Muscle of arm (tissue), 12 donors: ENCODE measurements around the gene TTC13. TPM values are rescaled to one million over a fixed set of nuclear protein-coding genes. Genes with fewer than 3 reads are reported as not detected.
A peak's percentile ranks its signal among the peaks of the same experiment; 100 is the strongest.

Experiments used
- DNase-seq: peaks from one replicate; pipeline ENCODE4 v3.0.0-alpha.2; 2013
- polyA plus RNA-seq, 12 donors: library from polyadenylated mRNA; unstranded; fragments of 120-200 nt; gene quantifications; one replicate each; pipeline ENCODE4 v1.2.1, GENCODE V29; 2013; ENCODE audit not compliant: insufficient read length in 12 of 12

The TTC13 gene
- polyA plus RNA-seq, 12 donors: 15.9 to 35.5 (median 22.4) TPM; not detected in 1

DNA sequence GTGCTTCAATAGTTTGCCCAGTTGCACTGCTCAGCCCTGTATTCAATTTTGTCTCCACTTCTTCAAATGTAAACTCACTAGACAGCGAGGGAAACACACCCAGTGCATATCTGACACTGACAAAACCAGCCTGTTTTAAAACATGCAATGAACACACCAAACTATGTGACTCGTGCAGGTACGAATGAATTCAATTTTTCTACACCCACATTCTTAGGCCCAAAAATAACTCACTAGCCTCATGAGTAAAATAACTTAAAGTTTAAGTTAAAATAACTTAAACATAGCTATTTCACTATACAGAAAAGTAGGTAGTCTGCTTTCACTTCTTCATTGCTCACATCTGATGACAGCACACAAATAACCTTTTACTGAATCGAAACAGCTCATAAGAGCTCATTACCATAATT lies 21.1 kb downstream of the TTC13 start:
- DNase-seq: no peak

DNA sequence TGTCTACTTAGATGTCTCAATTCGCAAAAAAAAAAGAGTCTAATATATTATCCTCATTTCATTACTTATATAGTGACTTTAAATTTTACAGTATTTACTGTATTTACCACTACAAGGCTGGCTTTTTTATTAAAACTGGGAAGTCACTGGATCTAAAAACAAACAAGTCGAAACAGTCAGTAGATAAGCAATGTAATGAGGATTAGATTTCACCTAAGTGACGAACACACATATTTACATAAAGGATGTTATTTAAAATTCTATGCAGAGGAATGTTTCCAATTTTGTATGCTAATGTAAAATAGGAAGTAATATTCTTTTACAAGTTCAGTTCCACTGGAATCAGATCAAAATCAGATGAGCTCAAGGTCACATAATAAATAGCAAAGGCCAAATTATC lies 28.3 kb downstream of the TTC13 start:
- no peak for DNase-seq

- DNase-seq: no peak
Measured at GRCh38 chr1:230948903-230949302, 29.8 kb downstream of the TTC13 start.

GRCh38 chr1:230948301-230948700 lies 30.4 kb downstream of the TTC13 start:
- DNase-seq: no peak

- DNase-seq: no peak
Measured at GRCh38 chr1:230943048-230943593, 35.5 kb downstream of the TTC13 start.

DNA sequence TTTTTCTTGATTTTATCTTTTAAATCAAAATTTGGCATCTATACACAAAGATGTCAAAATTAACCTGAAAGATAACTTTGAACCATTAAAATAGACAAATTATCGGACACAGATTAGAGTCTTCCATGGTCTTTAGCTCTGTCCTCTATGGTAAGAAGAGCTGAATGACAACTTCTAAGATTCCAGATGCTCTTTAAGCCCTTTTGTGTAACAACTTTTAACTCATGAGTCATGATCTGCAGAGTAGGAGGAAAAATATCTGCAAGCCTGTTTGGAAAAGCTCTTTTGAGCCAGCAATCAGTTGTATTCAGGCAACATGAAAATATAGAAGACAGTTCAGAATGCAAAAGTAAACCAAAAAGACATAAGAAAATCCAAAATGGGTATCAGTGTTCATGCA lies 37.8 kb downstream of the TTC13 start:
- no peak for DNase-seq

- no peak for DNase-seq
Measured at GRCh38 chr1:230939806-230940489, 38.7 kb downstream of the TTC13 start.

DNA sequence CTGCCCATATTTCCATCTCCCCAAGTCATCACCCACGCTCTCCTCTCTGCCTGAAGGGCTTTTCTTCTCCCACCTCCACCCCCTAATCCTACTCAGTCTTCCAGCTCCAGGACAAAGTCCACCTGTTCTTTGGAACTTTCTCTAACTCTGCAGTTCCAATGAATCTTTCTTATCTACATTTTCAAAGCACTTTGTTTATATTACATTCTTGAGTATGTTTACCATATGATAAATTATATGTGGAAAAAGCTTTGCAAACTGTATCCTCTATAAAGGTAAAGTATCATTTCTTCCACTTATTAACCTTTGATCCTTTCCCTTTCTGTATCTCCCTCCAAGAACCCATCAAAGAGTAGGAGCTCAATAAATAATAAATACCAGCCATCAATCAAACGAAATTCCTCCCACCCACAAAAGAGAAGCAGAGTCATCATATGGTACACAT lies 39.7 kb downstream of the TTC13 start:
- DNase-seq: no peak

- DNase-seq: no peak
Measured at GRCh38 chr1:230937371-230937770, 41.3 kb downstream of the TTC13 start.

DNA sequence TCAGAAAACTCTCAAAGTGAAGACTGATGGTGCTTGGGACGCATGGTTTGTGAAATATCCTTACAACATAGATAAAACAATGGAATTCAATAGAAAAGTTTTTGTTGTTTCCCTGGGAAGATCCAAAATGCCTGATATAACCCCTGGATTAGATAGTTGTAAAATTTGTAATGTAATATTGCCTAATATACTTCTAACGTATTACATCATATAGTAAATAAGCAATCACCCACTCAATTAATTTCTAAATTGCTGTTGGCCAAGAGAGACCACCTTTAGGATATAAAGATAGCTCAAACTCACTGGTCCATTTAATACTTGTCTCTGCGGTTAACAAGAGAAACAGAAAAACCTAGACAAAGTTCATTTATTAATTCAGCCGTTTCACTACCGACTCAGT lies 42.2 kb downstream of the TTC13 start:
- no peak for DNase-seq

DNA sequence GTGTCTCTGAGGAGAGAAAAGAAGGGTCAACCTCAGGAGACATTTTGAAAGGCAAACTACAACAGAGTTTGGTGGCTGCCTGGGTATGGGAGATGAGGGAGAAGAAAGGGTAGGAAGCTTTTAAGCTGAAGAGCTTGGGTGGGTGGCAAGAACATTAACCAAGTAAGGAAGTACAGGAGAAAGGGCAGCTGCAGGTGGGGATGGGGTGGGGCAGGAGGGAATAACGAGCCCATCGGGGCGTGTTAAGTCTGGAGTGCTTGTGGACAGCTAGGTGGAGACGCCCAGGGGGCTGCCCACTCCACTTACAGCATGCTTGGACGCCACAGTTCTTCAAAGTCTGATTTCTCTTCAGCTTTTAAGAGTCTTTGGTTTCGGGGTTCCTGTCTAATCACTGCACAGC lies 42.8 kb downstream of the TTC13 start:
- DNase-seq: no peak

GRCh38 chr1:230930986-230931385 lies 47.7 kb downstream of the TTC13 start:
- DNase-seq: no peak

DNA sequence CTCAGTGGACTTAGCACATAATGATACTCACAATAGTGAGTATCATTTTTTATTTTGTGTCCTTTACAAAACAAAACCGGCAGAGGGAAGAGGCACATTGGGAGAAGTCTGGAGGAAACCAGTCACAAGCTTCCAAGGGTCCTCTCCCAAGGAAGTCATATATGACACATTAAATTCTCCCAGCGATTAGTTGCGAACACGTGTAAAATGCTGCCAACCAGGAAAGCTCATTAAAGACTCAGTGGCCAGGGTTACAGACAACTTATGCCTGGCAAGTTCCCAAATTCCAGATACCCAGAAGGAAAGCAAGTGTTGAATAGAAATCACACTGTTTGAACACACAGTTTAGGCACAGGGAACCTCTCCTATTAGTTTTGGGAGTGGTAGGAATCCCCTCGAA lies 52.5 kb downstream of the TTC13 start:
- no peak for DNase-seq

- DNase-seq: no peak
Measured at GRCh38 chr1:230925608-230926007, 53.1 kb downstream of the TTC13 start.

DNA sequence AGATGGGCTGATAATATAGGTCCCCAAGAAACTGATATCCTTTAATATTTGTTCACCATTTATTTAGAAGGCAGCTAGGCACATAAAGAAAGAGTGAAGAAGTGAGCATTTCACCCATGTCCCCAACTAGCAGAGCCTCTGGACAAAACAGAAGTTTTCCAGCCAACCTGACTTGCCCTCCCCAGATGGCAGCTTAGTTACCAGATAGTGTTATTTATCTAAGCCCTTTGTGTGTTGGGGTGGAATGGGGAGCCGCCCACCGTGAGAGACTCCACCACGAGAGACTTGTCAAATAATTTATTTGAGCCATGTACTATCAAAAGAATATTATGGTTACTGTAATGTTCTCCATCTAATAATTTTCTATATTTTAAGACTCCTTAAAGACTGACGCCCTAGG lies 55.5 kb downstream of the TTC13 start:
- DNase-seq: no peak

GRCh38 chr1:230922620-230923019 lies 56.0 kb downstream of the TTC13 start:
- DNase-seq: no peak

GRCh38 chr1:230919207-230919606 lies 59.5 kb downstream of the TTC13 start:
- DNase-seq: no peak

- peak; percentile 52 for DNase-seq
Measured at GRCh38 chr1:230917284-230918135, 61.2 kb downstream of the TTC13 start.

DNA sequence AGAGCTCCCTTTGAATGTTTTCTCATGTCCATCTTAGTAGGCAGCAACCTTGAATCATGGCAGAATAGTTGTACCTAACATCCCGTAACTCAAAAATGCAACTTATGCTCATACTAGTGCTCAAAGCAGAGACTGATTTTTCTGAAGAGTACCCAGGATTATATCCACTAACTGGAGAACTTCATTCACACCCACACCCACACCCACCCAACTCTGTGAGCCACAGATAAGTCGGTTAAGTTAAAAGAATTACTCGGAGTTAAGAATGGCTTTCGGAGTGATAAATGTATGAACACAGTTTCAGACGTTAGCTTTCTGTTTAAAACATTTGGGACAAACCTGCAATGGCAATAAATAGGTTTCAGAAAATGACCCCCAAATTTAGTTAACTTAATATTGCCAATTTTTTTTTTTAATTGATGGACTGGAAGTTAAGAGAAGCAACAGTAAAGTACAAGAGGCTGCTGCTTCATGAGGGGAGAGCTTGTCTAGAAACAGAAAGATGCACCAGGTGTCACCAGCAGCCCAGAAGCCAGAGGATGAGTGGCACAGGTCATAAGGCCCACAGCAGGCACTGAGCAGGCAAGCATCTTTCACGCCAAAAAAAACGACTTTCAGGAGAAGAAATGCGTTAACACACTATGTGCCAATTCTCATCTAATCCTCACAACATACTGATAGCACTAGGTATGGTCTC lies 61.9 kb downstream of the TTC13 start:
- no peak for DNase-seq

DNA sequence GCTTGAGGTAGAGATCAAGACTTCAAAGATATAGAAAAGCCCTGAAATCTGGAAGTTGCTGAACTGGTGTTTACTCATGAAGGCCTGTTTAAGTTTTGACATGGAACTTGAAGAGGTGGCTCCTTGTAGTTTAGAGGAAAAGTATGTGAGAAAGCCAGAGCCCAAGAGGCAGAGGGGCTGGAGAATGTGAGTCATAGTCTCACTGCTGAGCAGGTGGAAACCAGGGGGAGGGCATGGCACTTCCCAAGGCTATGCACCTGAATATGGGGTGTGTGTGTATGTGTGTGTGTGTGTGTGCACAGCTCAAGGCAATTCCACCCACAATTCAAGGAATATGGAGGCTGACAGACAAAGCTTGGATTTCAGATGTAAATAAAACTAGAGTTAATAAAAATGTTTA lies 63.6 kb downstream of the TTC13 start:
- no peak for DNase-seq

- DNase-seq: no peak
Measured at GRCh38 chr1:230913496-230913895, 65.2 kb downstream of the TTC13 start.

GRCh38 chr1:230910755-230911117 lies 67.9 kb downstream of the TTC13 start:
- no peak for DNase-seq
